Stomach (tissue), 19 donors: Measurements from ENCODE around the gene SORCS3. TPM values are rescaled to one million over a fixed set of nuclear protein-coding genes. Genes with fewer than 3 reads are reported as not detected.

Source experiments
- DNase-seq, 2 donors: peaks; one replicate each; pipeline versions ENCODE4 v3.0.0 to v3.0.0-alpha.2; 2013 to 2019
- H3K27ac ChIP-seq, 5 donors: fragments of 200-600 bp in 4 of 5; sonication (generic) in 4 of 5; one replicate each; pipeline ENCODE4 v1.5.1; 2013 to 2019; ENCODE audit warnings: mild to moderate bottlenecking in 1 of 5, moderate library complexity in 1 of 5
- H3K27me3 ChIP-seq, 3 donors: fragments of 200-600 bp; sonication (generic); one replicate each; pipeline ENCODE4 v1.5.1; 2017 to 2019; ENCODE audit warnings: mixed run types in 1 of 3
- H3K36me3 ChIP-seq, 4 donors: fragments of 200-600 bp; sonication (generic); 1 replicate in 3 of 4; 2 replicates in 1 of 4; pipeline ENCODE4 v1.5.1; 2016 to 2019
- H3K4me1 ChIP-seq, 4 donors: fragments of 200-600 bp; sonication (generic); one replicate each; pipeline ENCODE4 v1.5.1; 2016 to 2019
- H3K4me3 ChIP-seq, 4 donors: fragments of 200-600 bp; sonication (generic) in 3 of 4; one replicate each; pipeline ENCODE4 v1.5.1; 2016 to 2019; ENCODE audit warnings: mild to moderate bottlenecking in 1 of 4
- H3K9me3 ChIP-seq, 4 donors: fragments of 200-600 bp; sonication (generic); one replicate each; pipeline ENCODE4 v1.5.1; 2016 to 2019
- CTCF ChIP-seq, 7 experiments: fragments of 450-650 bp in 4 of 7; fragments of 200-600 bp in 3 of 7; sonication (generic) in 3 of 7; IDR thresholded peaks; one replicate each; pipeline ENCODE4 v1.5.1; 2016 to 2019; ENCODE audit warnings: antibody characterized with exemption in 7 of 7, control low read depth in 2 of 7, mild to moderate bottlenecking in 1 of 7
- EP300 ChIP-seq: sonication (generic); formaldehyde crosslinking; IDR thresholded peaks from one replicate; pipeline ENCODE4 v1.6.1; 2017; ENCODE audit warnings: antibody characterized with exemption
- POLR2A ChIP-seq, 4 donors: fragments of 450-650 bp; IDR thresholded peaks; one replicate each; pipeline ENCODE4 v1.6.1; 2016; ENCODE audit warnings: antibody characterized with exemption in 4 of 4, control low read depth in 2 of 4, mild to moderate bottlenecking in 1 of 4, moderate library complexity in 1 of 4
- POLR2AphosphoS5 ChIP-seq, 3 donors: sonication (generic); formaldehyde crosslinking; IDR thresholded peaks; one replicate each; pipeline ENCODE4 v1.6.1; 2016; ENCODE audit warnings: antibody characterized with exemption in 3 of 3
- WGBS, 5 donors: extraction: QIAGEN DNeasy Blood & Tissue Kit in 3 of 5; methylation state at CpG; one replicate each; pipeline versions ENCODE4 v1.1.5 to v1.1.7; 2013 to 2018; 5-methylcytosine and 5-hydroxymethylcytosine counted together
- intact Hi-C: fragments of 100-400 bp; cut with DNase I; formaldehyde crosslinking; loops from one replicate; pipeline ENCODE4 v1.15.1; 2023; ENCODE audit warnings: low total_unique reads
- long read RNA-seq, 10 donors: transcript quantifications; one replicate each; lab custom pipeline, GENCODE V29; 2026
- polyA plus RNA-seq, 3 donors: library from polyadenylated mRNA; stranded (reverse); fragments of 200-250 nt; gene quantifications; one replicate each; pipeline ENCODE4 v1.2.3, GENCODE V29; 2013
- total RNA-seq, 5 donors: library from RNA; depleted of rRNA; stranded (reverse); fragments of >200 nt; gene quantifications; one replicate each; pipeline versions ENCODE4 v1.1.0 to v1.2.3, GENCODE V29; 2014 to 2016
- donor health status: healthy with polysubstance abuse.
- donor health status: Bipolar disorder and iron deficiency.
- donor health status: healthy.

SORCS3 gene
- total RNA-seq (1 to 10 TPM in 1 of 5 donors, under 1 TPM in 1, not detected in 3; 0.14 to 2.6 TPM), polyA plus RNA-seq (under 1 TPM in 2 of 3 donors, not detected in 1; 0.06 to 0.25 TPM)
- long read RNA-seq, donor 1 = 0 reads
- long read RNA-seq, donor 2 = 0 reads
- long read RNA-seq, donor 3 = 0 reads
- long read RNA-seq, donor 4 = 0 reads
- long read RNA-seq, donor 5 = 0 reads
- long read RNA-seq, donor 6 = 0 reads
- long read RNA-seq, donor 7 = 0 reads
- long read RNA-seq, donor 8 = 0 reads
- long read RNA-seq, donor 9 = 0 reads
- long read RNA-seq, donor 10 = 0 reads

GRCh38 chr10:104641187-104641936 lies at the start of gene SORCS3:
SORCS3 (plus strand) TSS chr10:104641290.
- Histone ChIP-seq H3K4me3 (peak within 1 kb of the TSS; percentile 18 to 39 (median 37)), H3K36me3 (no peaks in the 10 kb centered on the region), H3K4me1 (peaks cover 4 to 46% (median 26%) of the 10 kb centered on the region in 4 donors), H3K9me3 (no peaks in the 10 kb centered on the region), H3K27ac (peak within 1 kb of the TSS in 1 of 5 donors; percentile 34), H3K27me3 (peaks cover 21 to 97% (median 58%) of the 10 kb centered on the region in 3 donors)
- WGBS, 5 donors = 0 to 6% (median 3%) methylated on average over 17 to 96 of the region's 96 CpGs
- intact Hi-C loops = no loop called here
- peak in 1 of 2 donors; percentile 49 for DNase-seq
- no peak for TF ChIP-seq POLR2A (IDR thresholded peaks at IDR 0.05)
- TF ChIP-seq POLR2AphosphoS5 (IDR thresholded peaks at IDR 0.05) = no peak
- TF ChIP-seq CTCF (IDR thresholded peaks at IDR 0.05) = no peak
- no peak for TF ChIP-seq EP300

- Histone ChIP-seq H3K27me3 (peaks cover 0 to 19% (median 0%) of the 10 kb centered on the region in 3 donors), H3K4me1 (no peaks in the 10 kb centered on the region), H3K4me3 (no peak overlapping the region), H3K27ac (no peak overlapping the region), H3K9me3 (no peaks in the 10 kb centered on the region), H3K36me3 (no peaks in the 10 kb centered on the region)
- intact Hi-C loops = no loop called here
- no peak for TF ChIP-seq CTCF (IDR thresholded peaks at IDR 0.05)
- TF ChIP-seq POLR2A (IDR thresholded peaks at IDR 0.05) = no peak
- TF ChIP-seq EP300 = no peak
- no peak for TF ChIP-seq POLR2AphosphoS5 (IDR thresholded peaks at IDR 0.05)
- 73 to 82% (median 77%) methylated on average over 3 of the region's 3 CpGs for WGBS, 5 donors
- DNase-seq = no peak
These were observed 49.6 kb upstream of the SORCS3 start for GRCh38 chr10:104591441-104591840.

- H3K27me3 ChIP-seq = peaks cover 0 to 5% (median 0%) of the 10 kb centered on the region in 3 donors
- no peaks in the 10 kb centered on the region for H3K4me1 ChIP-seq
- no peak overlapping the region for H3K27ac ChIP-seq
- intact Hi-C loops = no loop called here
- no peaks in the 10 kb centered on the region for H3K9me3 ChIP-seq
- DNase-seq = no peak
- no peaks in the 10 kb centered on the region for H3K36me3 ChIP-seq
- no peak for TF ChIP-seq POLR2A (IDR thresholded peaks at IDR 0.05)
- no peak for TF ChIP-seq CTCF (IDR thresholded peaks at IDR 0.05)
- no peak for TF ChIP-seq POLR2AphosphoS5 (IDR thresholded peaks at IDR 0.05)
- no peak for TF ChIP-seq EP300
- WGBS, 5 donors = 58 to 71% (median 67%) methylated on average over 1 of the region's 1 CpG
- no peak overlapping the region for H3K4me3 ChIP-seq
These were observed 39.9 kb upstream of the SORCS3 start for GRCh38 chr10:104601166-104601565.

GRCh38 chr10:104608091-104608828 lies 32.8 kb upstream of the SORCS3 start:
- H3K4me1 ChIP-seq = no peaks in the 10 kb centered on the region
- TF ChIP-seq EP300 (no peak), POLR2A (IDR thresholded peaks at IDR 0.05) (no peak), CTCF (IDR thresholded peaks at IDR 0.05) (no peak), POLR2AphosphoS5 (IDR thresholded peaks at IDR 0.05) (no peak)
- 56 to 74% (median 71%) methylated on average over 7 of the region's 7 CpGs for WGBS, 5 donors
- H3K4me3 ChIP-seq = no peak overlapping the region
- H3K27me3 ChIP-seq = no peaks in the 10 kb centered on the region
- intact Hi-C loops = no loop called here
- peaks cover 0 to 26% (median 19%) of the 10 kb centered on the region in 4 donors for H3K9me3 ChIP-seq
- no peaks in the 10 kb centered on the region for H3K36me3 ChIP-seq
- H3K27ac ChIP-seq = no peak overlapping the region
- DNase-seq = no peak
